ENCODE measurements around the gene SP140. TPM values are rescaled to one million over a fixed set of nuclear protein-coding genes. Genes with fewer than 3 reads are reported as not detected.

Gene SP140
- total RNA-seq, 2 donors from 2014 or later: 0.51 TPM; not detected in 1

GRCh38 chr2:230246206-230246605 is 20.7 kb downstream of the SP140 start:
- WGBS: 72% methylated on average over 3 of the region's 3 CpGs
- Histone ChIP-seq H3K27ac (no peak overlapping the region), H3K9me3 (no peaks in the 10 kb centered on the region), H3K36me3 (no peaks in the 10 kb centered on the region), H3K4me3 (no peak overlapping the region), H3K27me3 (replicated peaks; ENCODE audit: insufficient read depth) (no peaks in the 10 kb centered on the region), H3K4me1 (replicated peaks) (no peaks in the 10 kb centered on the region)
- no peak for DNase-seq (ENCODE audit: low spot score)
- TF ChIP-seq POLR2AphosphoS5 (IDR thresholded peaks at IDR 0.05) (no peak), POLR2A (IDR thresholded peaks at IDR 0.05) (no peak), CTCF (IDR thresholded peaks at IDR 0.05) (no peak)
- intact Hi-C loops (cut with DNase I): no loop called here

- intact Hi-C loops (cut with DNase I): no loop called here
- no peak for DNase-seq (ENCODE audit: low spot score)
- no peaks in the 10 kb centered on the region for H3K27me3 ChIP-seq (replicated peaks; ENCODE audit: insufficient read depth)
- TF ChIP-seq POLR2AphosphoS5 (IDR thresholded peaks at IDR 0.05) (no peak), CTCF (IDR thresholded peaks at IDR 0.05) (no peak), POLR2A (IDR thresholded peaks at IDR 0.05) (no peak)
- no peaks in the 10 kb centered on the region for H3K4me1 ChIP-seq (replicated peaks)
- no peaks in the 10 kb centered on the region for H3K9me3 ChIP-seq
- no peaks in the 10 kb centered on the region for H3K36me3 ChIP-seq
- no peak overlapping the region for H3K4me3 ChIP-seq
- no peak overlapping the region for H3K27ac ChIP-seq
- 93% methylated on average over 2 of the region's 2 CpGs for WGBS
Measured at GRCh38 chr2:230250231-230250630, 24.7 kb downstream of the SP140 start.

- intact Hi-C loops (cut with DNase I): no loop called here
- Histone ChIP-seq H3K27ac (no peak overlapping the region), H3K4me1 (replicated peaks) (no peaks in the 10 kb centered on the region), H3K27me3 (replicated peaks; ENCODE audit: insufficient read depth) (no peaks in the 10 kb centered on the region), H3K4me3 (no peak overlapping the region), H3K9me3 (no peaks in the 10 kb centered on the region), H3K36me3 (no peaks in the 10 kb centered on the region)
- TF ChIP-seq POLR2A (IDR thresholded peaks at IDR 0.05): no peak
- no peak for TF ChIP-seq POLR2AphosphoS5 (IDR thresholded peaks at IDR 0.05)
- TF ChIP-seq CTCF (IDR thresholded peaks at IDR 0.05): no peak
- no peak for DNase-seq (ENCODE audit: low spot score)
- 75% methylated on average over 4 of the region's 4 CpGs for WGBS
Measured at GRCh38 chr2:230254152-230254881, 28.8 kb downstream of the SP140 start.

GRCh38 chr2:230256733-230257332 is 31.3 kb downstream of the SP140 start:
- Histone ChIP-seq H3K9me3 (no peaks in the 10 kb centered on the region), H3K27ac (no peak overlapping the region), H3K27me3 (replicated peaks; ENCODE audit: insufficient read depth) (no peaks in the 10 kb centered on the region), H3K4me3 (no peak overlapping the region), H3K36me3 (no peaks in the 10 kb centered on the region), H3K4me1 (replicated peaks) (no peaks in the 10 kb centered on the region)
- 78% methylated on average over 3 of the region's 3 CpGs for WGBS
- no peak for DNase-seq (ENCODE audit: low spot score)
- intact Hi-C loops (cut with DNase I): no loop called here
- no peak for TF ChIP-seq POLR2A (IDR thresholded peaks at IDR 0.05)
- TF ChIP-seq CTCF (IDR thresholded peaks at IDR 0.05): no peak
- TF ChIP-seq POLR2AphosphoS5 (IDR thresholded peaks at IDR 0.05): no peak

- H3K27me3 ChIP-seq (replicated peaks; ENCODE audit: insufficient read depth): no peaks in the 10 kb centered on the region
- no peak overlapping the region for H3K27ac ChIP-seq
- H3K4me3 ChIP-seq: no peak overlapping the region
- H3K4me1 ChIP-seq (replicated peaks): no peaks in the 10 kb centered on the region
- TF ChIP-seq POLR2A (IDR thresholded peaks at IDR 0.05): no peak
- TF ChIP-seq POLR2AphosphoS5 (IDR thresholded peaks at IDR 0.05): no peak
- no peak for TF ChIP-seq CTCF (IDR thresholded peaks at IDR 0.05)
- H3K9me3 ChIP-seq: no peaks in the 10 kb centered on the region
- no peak for DNase-seq (ENCODE audit: low spot score)
- 63% methylated on average over 4 of the region's 4 CpGs for WGBS
- intact Hi-C loops (cut with DNase I): no loop called here
- H3K36me3 ChIP-seq: no peaks in the 10 kb centered on the region
Measured at GRCh38 chr2:230258483-230258882, 32.9 kb downstream of the SP140 start.
